GM18507 (cell line): ENCODE results near the gene SFXN5.

Experiments used
- DNase-seq: peaks from one replicate; pipeline ENCODE4 v3.0.0; 2011; ENCODE audit warnings: low read depth; ENCODE audit not compliant: insufficient read length; ENCODE audit errors: extremely low spot score
- FAIRE-seq: peaks from 2 replicates; lab custom pipeline; 2011; peaks lifted over from hg19 to GRCh38; lab: Jason Lieb, UNC

SFXN5 gene

GRCh38 chr2:73063909-73064875 lies 7.3 kb downstream of the SFXN5 start:
- DNase-seq (no peak), FAIRE-seq (no peak)

GRCh38 chr2:73063472-73063871 lies 8.0 kb downstream of the SFXN5 start:
- DNase-seq (no peak), FAIRE-seq (no peak)

GRCh38 chr2:73059106-73059505 lies 12.4 kb downstream of the SFXN5 start:
- DNase-seq (no peak), FAIRE-seq (no peak)

GRCh38 chr2:73054980-73055379 lies 16.5 kb downstream of the SFXN5 start:
- FAIRE-seq (no peak), DNase-seq (no peak)

- DNase-seq (no peak), FAIRE-seq (no peak)
Measured at GRCh38 chr2:73053316-73054114, 18.0 kb downstream of the SFXN5 start.

- no peak for FAIRE-seq
- no peak for DNase-seq
Measured at GRCh38 chr2:73050121-73050545, 21.4 kb downstream of the SFXN5 start.

- DNase-seq: no peak
- FAIRE-seq: no peak
Measured at GRCh38 chr2:73043929-73044832, 27.3 kb downstream of the SFXN5 start.

GRCh38 chr2:73043276-73043675 lies 28.2 kb downstream of the SFXN5 start:
- FAIRE-seq: no peak
- no peak for DNase-seq

GRCh38 chr2:73037947-73038585 lies 33.4 kb downstream of the SFXN5 start:
- no peak for FAIRE-seq
- no peak for DNase-seq

- FAIRE-seq (no peak), DNase-seq (no peak)
Measured at GRCh38 chr2:73036766-73037165, 34.7 kb downstream of the SFXN5 start.

GRCh38 chr2:73035899-73036711 lies 35.4 kb downstream of the SFXN5 start:
- DNase-seq: no peak

GRCh38 chr2:73034661-73035375 lies 36.7 kb downstream of the SFXN5 start:
- DNase-seq: no peak
- FAIRE-seq: no peak

More at GRCh38 chr2:73035899-73036711, 35.4 kb downstream of the SFXN5 start:
- FAIRE-seq: no peak

GRCh38 chr2:73033766-73034381 lies 37.6 kb downstream of the SFXN5 start:
- no peak for FAIRE-seq
- DNase-seq: no peak

GRCh38 chr2:73033142-73033765 lies 38.3 kb downstream of the SFXN5 start:
- no peak for FAIRE-seq
- DNase-seq: no peak

- no peak for FAIRE-seq
Measured at GRCh38 chr2:73032702-73033097, 38.8 kb downstream of the SFXN5 start.

GRCh38 chr2:73031725-73032701 lies 39.5 kb downstream of the SFXN5 start:
- FAIRE-seq (no peak), DNase-seq (no peak)

More at GRCh38 chr2:73032702-73033097, 38.8 kb downstream of the SFXN5 start:
- no peak for DNase-seq
